ENCODE data around the gene OR2AT4.
"Not testable (repeated sequence)": the region's sequence is repeated elsewhere in the genome, so short reads cannot be mapped to it uniquely, and the experiment has no call there.

OR2AT4 gene

GRCh38 chr11:75101424-75102128 lies 4.9 kb upstream of the OR2AT4 start:
- no peak for DNase-seq

GRCh38 chr11:75100314-75100713 lies 3.6 kb upstream of the OR2AT4 start:
- no peak for DNase-seq

DNA sequence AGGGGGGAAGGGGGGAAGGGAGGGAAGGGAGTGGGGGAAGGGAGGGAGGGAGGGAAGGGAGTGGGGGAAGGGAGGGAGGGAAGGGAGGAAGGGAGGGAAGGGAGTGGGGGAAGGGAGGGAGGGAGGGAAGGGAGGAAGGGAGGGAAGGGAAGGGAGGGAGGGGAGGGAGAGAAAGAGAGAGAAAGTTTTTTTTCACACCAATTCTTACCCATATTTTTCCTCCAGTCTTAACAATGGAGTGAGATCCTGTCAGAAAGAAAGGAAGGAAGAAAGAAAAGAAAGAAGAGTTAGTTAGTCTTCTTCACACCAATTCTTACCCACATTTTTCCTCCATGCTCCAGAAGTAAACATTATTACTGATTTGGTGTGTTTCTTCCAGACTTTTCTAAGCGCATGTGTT lies 3.0 kb upstream of the OR2AT4 start:
- DNase-seq = no peak

- DNase-seq = not testable (repeated sequence)
Measured at GRCh38 chr11:75098835-75099439, 2.3 kb upstream of the OR2AT4 start.

GRCh38 chr11:75098181-75098580 lies 1.5 kb upstream of the OR2AT4 start:
- not testable (repeated sequence) for DNase-seq

- no peak for DNase-seq
Measured at GRCh38 chr11:75097173-75097557, 489 bp upstream of the OR2AT4 start.

GRCh38 chr11:75094382-75094781 lies 2.3 kb downstream of the OR2AT4 start:
- not testable (repeated sequence) for DNase-seq

DNA sequence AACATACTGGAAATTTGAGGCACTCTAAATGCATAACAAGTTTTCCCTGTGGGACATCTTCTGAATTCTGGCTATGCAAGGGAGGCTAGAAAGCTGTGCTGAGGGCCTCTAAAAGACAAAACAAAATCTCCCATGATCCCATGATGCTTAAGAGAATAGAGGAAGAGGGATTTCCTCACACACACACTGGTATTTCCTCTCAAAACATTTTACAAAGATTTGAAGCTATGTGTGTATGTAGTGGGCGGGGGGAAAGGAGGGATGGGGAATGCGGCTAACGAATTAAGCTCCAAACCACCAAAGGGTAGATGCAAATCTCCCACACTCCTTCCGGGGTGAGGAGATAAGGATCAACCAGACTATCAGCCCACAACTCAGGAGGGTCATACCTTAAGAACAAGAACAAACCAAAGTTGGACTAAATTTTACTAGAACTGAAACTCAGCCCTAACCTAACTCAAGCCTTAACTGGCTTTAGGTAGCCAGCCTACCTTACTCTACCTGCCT lies 6.0 kb downstream of the OR2AT4 start:
- no peak for DNase-seq

DNA sequence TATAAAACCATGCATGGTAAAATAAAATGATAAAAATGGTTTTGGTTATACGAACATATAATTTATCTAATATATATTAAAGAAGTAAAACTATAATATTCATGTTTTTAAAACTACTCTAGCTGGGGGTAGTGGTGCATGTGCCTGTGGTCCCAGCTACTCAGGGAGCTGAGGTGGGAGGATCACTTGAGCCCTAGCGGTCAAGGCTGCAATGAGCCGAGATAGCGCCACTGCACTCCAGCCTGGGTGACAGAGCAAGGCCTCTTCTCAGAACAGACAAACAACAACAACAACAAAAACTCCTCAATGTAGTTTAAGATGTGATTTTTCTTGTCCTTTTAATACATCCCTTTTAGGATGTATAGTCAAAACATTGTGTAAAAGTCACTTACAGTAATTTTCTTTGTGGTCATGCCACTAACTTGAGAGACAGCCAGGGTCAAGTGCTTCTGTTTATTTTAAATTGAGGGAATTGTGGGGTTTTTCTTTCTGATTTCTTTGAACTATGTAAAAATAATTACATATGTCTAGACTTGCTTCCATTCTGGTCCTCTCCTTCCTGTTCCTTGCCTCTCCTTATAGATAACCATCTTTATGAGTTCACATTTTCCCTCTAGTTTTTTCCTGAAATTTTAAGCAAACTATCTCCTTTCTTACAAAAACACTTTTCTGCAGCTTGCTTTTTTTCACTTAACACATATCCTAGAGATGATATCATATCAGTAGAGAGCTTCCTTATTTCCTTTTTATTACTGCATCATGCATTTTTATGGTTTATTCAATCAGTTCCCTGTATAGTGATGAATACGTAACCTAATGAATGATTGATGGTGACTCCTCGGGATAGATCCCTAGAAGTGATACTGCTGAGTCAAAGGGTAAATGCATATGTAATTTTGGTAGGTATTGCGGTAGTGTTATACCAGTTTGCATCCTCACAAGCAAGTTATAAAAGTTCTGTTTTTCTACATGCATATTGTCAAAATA lies 9.1 kb downstream of the OR2AT4 start:
- no peak for DNase-seq

DNA sequence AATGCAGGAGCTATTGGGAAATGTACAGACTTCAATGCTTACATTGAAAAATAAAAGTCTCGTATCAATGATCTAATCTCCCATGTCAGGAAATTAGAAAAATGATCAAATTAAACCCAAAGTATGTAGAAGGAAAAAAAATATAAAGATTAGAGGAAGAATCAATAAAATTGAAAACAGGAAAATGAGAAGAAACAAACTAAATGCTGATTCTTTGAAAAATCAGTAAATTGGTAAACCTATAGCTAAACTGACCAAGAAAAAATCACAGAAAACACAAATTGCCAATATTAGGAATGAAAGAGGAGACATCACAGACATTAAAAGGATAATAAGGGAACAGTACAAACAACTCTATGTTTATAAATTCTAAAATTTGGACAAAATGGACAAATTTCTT lies 11.8 kb downstream of the OR2AT4 start:
- DNase-seq = no peak

- no peak for DNase-seq
Measured at GRCh38 chr11:75083217-75083605, 13.5 kb downstream of the OR2AT4 start.

DNA sequence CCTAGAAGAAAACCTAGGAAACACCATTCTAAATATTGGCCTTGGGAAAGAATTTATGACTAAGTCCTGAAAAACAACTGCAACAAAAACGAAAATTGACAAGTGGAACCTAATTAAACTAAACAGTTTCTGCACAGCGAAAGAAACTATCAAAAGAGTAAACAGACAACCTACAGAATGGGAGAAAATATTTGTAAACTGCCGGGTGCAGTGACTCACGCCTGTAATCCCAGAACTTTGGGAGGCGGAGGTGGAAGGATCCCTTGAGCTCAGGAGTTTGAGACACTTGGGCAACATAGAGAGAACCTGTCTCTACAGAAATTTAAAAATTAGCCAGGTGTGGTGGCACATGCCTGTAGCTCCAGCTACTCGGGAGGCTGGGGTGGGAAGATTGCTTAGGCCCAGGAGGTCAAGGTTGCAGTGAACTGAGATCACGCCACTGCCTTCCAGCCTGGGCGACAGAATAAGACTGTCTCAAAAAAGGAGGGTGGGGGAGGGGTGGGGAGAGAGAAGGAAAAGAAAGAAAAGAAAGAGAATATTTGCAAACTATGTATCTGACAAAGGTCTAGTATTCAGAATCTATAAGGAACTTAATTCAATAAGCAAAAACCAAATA lies 14.0 kb downstream of the OR2AT4 start:
- DNase-seq = no peak

- no peak for DNase-seq
Measured at GRCh38 chr11:75079546-75079945, 17.1 kb downstream of the OR2AT4 start.

DNA sequence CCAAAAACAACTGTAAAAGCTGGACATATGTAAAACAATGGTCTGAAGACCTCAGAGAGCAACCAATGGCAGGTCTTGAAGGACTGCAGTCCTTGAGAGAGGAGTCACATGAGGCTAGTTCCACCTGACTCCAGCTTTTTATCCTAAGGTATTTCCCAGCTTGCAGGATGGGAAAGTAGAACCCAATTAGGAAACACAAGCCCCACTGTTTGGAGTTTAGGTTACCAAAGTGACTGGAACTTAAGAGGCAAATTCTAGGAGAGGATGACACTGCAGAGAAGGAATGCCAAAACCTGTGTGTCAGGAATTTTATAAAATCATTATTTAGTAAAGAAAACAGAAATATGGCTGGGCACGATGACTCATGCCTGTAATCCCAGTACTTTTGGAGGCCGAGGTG lies 18.4 kb downstream of the OR2AT4 start:
- DNase-seq = no peak

GRCh38 chr11:75077316-75077715 lies 19.4 kb downstream of the OR2AT4 start:
- DNase-seq = no peak

DNA sequence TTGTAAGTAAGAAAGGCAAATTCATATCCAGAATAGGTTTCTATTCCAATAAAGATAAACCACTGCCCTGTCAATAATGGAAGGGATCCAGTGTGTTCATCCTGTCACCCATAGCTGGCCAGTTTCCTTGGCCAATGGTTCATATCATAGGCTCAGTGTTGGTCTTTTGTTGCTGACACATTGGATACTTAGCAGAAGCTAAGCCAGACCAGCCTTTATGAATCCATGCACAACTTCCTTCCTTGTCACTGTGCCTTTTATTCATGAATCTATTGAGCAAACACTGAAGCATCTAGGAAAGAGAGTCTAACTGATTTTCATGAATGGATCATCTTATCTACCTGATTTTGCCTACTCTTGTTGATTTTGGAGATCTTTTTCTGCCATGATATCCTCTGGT lies 20.0 kb downstream of the OR2AT4 start:
- DNase-seq = no peak

GRCh38 chr11:75073459-75074190 lies 23.1 kb downstream of the OR2AT4 start:
- no peak for DNase-seq

GRCh38 chr11:75072582-75072981 lies 24.1 kb downstream of the OR2AT4 start:
- no peak for DNase-seq

GRCh38 chr11:75069473-75069872 lies 27.2 kb downstream of the OR2AT4 start:
- DNase-seq = no peak

- DNase-seq = no peak
Measured at GRCh38 chr11:75068993-75069392, 27.7 kb downstream of the OR2AT4 start.

DNA sequence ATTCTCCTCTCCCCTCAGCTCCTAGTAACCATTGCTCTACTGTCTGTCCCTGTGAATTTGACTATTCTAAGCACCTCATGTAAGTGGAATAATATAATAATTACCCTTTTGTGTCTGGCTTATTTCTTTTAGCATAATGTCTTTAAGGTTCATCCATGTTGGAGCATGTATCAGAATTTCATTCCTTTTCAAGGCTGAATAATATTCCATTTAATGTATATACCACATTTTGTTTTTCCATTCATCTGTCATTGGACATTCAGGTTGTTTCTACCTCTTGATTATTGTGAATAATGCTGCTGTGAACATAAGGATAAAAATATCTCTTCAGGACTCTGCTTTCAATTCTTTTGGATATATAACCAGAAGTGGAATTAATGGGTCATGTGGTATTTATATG lies 28.1 kb downstream of the OR2AT4 start:
- DNase-seq = no peak

DNA sequence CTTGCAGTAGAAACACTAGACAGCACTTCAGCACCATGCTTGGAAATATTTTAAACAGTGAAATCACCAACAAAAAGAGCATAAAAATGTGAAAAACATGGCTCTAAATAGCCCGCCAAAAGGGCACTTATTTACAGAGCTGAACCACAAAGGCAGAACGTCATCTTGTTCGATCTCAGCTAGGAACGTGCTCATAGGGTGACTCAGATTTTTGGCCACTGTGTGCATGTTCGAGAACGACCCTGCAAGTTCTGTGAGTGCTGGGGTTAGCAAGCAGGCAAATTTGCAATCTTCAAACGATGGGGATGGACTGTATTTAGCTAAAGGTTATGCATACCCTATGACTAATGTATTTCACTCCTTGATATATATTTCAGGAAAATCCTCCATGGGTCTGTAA lies 30.6 kb downstream of the OR2AT4 start:
- DNase-seq = no peak
